Sciatic nerve (tissue), 2 donors: ENCODE measurements around the gene TCP11. TPM values are rescaled to one million over a fixed set of nuclear protein-coding genes. Genes with fewer than 3 reads are reported as not detected.
A peak's percentile ranks its signal among the peaks of the same experiment; 100 is the strongest.

Source experiments
- ATAC-seq: fragments of 200-7000 bp; cut with Tn5 transposase; one replicate; pipeline ENCODE4 v1.9.1; 2020; ENCODE audit warnings: mild to moderate bottlenecking, moderate library complexity
- DNase-seq: peaks from one replicate; pipeline ENCODE4 v3.0.0-alpha.2; 2020; ENCODE audit warnings: low spot score
- intact Hi-C: fragments of 100-400 bp; cut with DNase I; formaldehyde crosslinking; loops from one replicate; pipeline ENCODE4 v1.14.2; 2022
- total RNA-seq: library from RNA; stranded (reverse); fragmentation: NEBNext Ultra II Directional; extraction: Animal tissue kit (Norgen Biotek cat#: 25700); gene quantifications from one replicate; pipeline ENCODE4 v1.2.1, GENCODE V29; 2021
- donor health status: DM: no; HTN: no; CAD: no.
- donor health status: DM: no; HTN: no; CAD: no.

The TCP11 gene
- total RNA-seq = not detected

GRCh38 chr6:35141007-35141655 is at the start of gene TCP11:
TSS of gene TCP11 (minus strand) at chr6:35141339. CDS start at chr6:35140870, 469 bp downstream.
- DNase-seq = peak; percentile 64
- ATAC-seq = peak; percentile 66
- intact Hi-C loops = loop anchor here (5.0 kb wide), 1 partner anchor 159 kb away; no protein-coding TSS in a partner anchor

GRCh38 chr6:35190306-35190705 is 49.2 kb upstream of the TCP11 start:
- intact Hi-C loops = no loop called here
- ATAC-seq = no peak

GRCh38 chr6:35188886-35189285 is 47.7 kb upstream of the TCP11 start:
- intact Hi-C loops = no loop called here

More at GRCh38 chr6:35190306-35190705, 49.2 kb upstream of the TCP11 start:
- DNase-seq = no peak

GRCh38 chr6:35186571-35186970 is 45.4 kb upstream of the TCP11 start:
- DNase-seq (no peak), ATAC-seq (no peak)
- intact Hi-C loops = no loop called here

More at GRCh38 chr6:35188886-35189285, 47.7 kb upstream of the TCP11 start:
- DNase-seq (no peak), ATAC-seq (no peak)

- intact Hi-C loops = no loop called here
- ATAC-seq (no peak), DNase-seq (no peak)
These were observed 44.8 kb upstream of the TCP11 start for GRCh38 chr6:35185971-35186370.

- no peak for DNase-seq
- intact Hi-C loops = no loop called here
These were observed 44.2 kb upstream of the TCP11 start for GRCh38 chr6:35185302-35185681.

GRCh38 chr6:35184580-35185301 is 43.6 kb upstream of the TCP11 start:
- intact Hi-C loops = no loop called here
- DNase-seq (no peak), ATAC-seq (no peak)

More at GRCh38 chr6:35185302-35185681, 44.2 kb upstream of the TCP11 start:
- peak; percentile 55 for ATAC-seq

GRCh38 chr6:35183935-35184334 is 42.8 kb upstream of the TCP11 start:
- ATAC-seq (no peak), DNase-seq (no peak)
- intact Hi-C loops = no loop called here

GRCh38 chr6:35183281-35183680 is 42.1 kb upstream of the TCP11 start:
- no peak for ATAC-seq
- no peak for DNase-seq
- intact Hi-C loops = no loop called here

- DNase-seq (peak; percentile 76), ATAC-seq (peak; percentile 73)
- intact Hi-C loops = no loop called here
These were observed 40.9 kb upstream of the TCP11 start for GRCh38 chr6:35181933-35182612.

- ATAC-seq (peak; percentile 66), DNase-seq (peak; percentile 68)
- intact Hi-C loops = no loop called here
These were observed 40.3 kb upstream of the TCP11 start for GRCh38 chr6:35181308-35181932.

- intact Hi-C loops = no loop called here
- ATAC-seq = no peak
- no peak for DNase-seq
These were observed 38.9 kb upstream of the TCP11 start for GRCh38 chr6:35179901-35180535.

GRCh38 chr6:35178932-35179832 is 38.0 kb upstream of the TCP11 start:
- no peak for DNase-seq
- ATAC-seq = no peak
- intact Hi-C loops = no loop called here

GRCh38 chr6:35178012-35178411 is 36.9 kb upstream of the TCP11 start:
- DNase-seq (no peak), ATAC-seq (no peak)
- intact Hi-C loops = no loop called here

- no peak for DNase-seq
- intact Hi-C loops = no loop called here
- ATAC-seq = no peak
These were observed 36.5 kb upstream of the TCP11 start for GRCh38 chr6:35177596-35177995.

- ATAC-seq = no peak
- no peak for DNase-seq
- intact Hi-C loops = no loop called here
These were observed 36.0 kb upstream of the TCP11 start for GRCh38 chr6:35177157-35177556.

GRCh38 chr6:35176301-35177024 is 35.3 kb upstream of the TCP11 start:
- intact Hi-C loops = no loop called here
- DNase-seq (no peak), ATAC-seq (no peak)
